Ishikawa (cell line): ENCODE results near the gene GRIPAP1.

Experiments
- CEBPB ChIP-seq: IDR thresholded peaks from 2 replicates; pipeline ENCODE4 v1.6.1; 2012
- CREB1 ChIP-seq: IDR thresholded peaks from 2 replicates; pipeline ENCODE4 v1.6.1; 2012; ENCODE audit warnings: low read depth
- EGR1 ChIP-seq: IDR thresholded peaks from 2 replicates; pipeline ENCODE4 v1.6.1; 2012
- EP300 ChIP-seq: IDR thresholded peaks from 2 replicates; pipeline ENCODE4 v1.6.1; 2012; ENCODE audit warnings: borderline replicate concordance
- FOXM1 ChIP-seq: IDR thresholded peaks from 2 replicates; pipeline ENCODE4 v1.6.1; 2012; ENCODE audit warnings: low read depth, borderline replicate concordance
- MAX ChIP-seq: IDR thresholded peaks from 2 replicates; pipeline ENCODE4 v1.6.1; 2012
- NFIC ChIP-seq: IDR thresholded peaks from 2 replicates; pipeline ENCODE4 v1.6.1; 2012
- RAD21 ChIP-seq: IDR thresholded peaks from 2 replicates; pipeline ENCODE4 v1.6.1; 2012; ENCODE audit warnings: low read depth
- REST ChIP-seq: IDR thresholded peaks from 2 replicates; pipeline ENCODE4 v1.6.1; 2012; ENCODE audit warnings: low read depth, mild to moderate bottlenecking
- TAF1 ChIP-seq: IDR thresholded peaks from 2 replicates; pipeline ENCODE4 v1.6.1; 2012; ENCODE audit warnings: low read depth, mild to moderate bottlenecking
- TCF12 ChIP-seq: IDR thresholded peaks from 2 replicates; pipeline ENCODE4 v1.6.1; 2012; ENCODE audit warnings: low read depth
- TEAD4 ChIP-seq: IDR thresholded peaks from 2 replicates; pipeline ENCODE4 v1.6.1; 2012
- USF1 ChIP-seq: IDR thresholded peaks from 2 replicates; pipeline ENCODE4 v1.6.1; 2012
- YY1 ChIP-seq: IDR thresholded peaks from 2 replicates; pipeline ENCODE4 v1.6.1; 2012; ENCODE audit warnings: low read depth
- ZBTB7A ChIP-seq: IDR thresholded peaks from 2 replicates; pipeline ENCODE4 v1.6.1; 2012; ENCODE audit warnings: low read depth

The GRIPAP1 gene

GRCh38 chrX:48997865-48998264 lies 4.2 kb downstream of the GRIPAP1 start:
- no peak for TF ChIP-seq YY1
- TF ChIP-seq RAD21 = no peak
- no peak for TF ChIP-seq NFIC
- TF ChIP-seq EP300 = no peak

GRCh38 chrX:48997455-48997854 lies 4.6 kb downstream of the GRIPAP1 start:
- TF ChIP-seq RAD21 = no peak
- TF ChIP-seq EP300 = no peak
- TF ChIP-seq CEBPB = no peak

GRCh38 chrX:48996969-48997368 lies 5.1 kb downstream of the GRIPAP1 start:
- TF ChIP-seq USF1 (no peak), REST (peak; percentile 88), ZBTB7A (0 out of 2 replicates have a peak, but pooled peaks have one; percentile 43)

- TF ChIP-seq TAF1 (no peak), ZBTB7A (no peak), EP300 (no peak), YY1 (no peak), RAD21 (no peak), NFIC (no peak)
Observed at GRCh38 chrX:48992341-48992740, 9.7 kb downstream of the GRIPAP1 start.

GRCh38 chrX:48989483-48989882 lies 12.6 kb downstream of the GRIPAP1 start:
- TF ChIP-seq TAF1 (no peak), CREB1 (no peak), USF1 (no peak), ZBTB7A (no peak), YY1 (no peak), RAD21 (no peak), EGR1 (no peak), FOXM1 (no peak), TCF12 (no peak), TEAD4 (no peak), REST (no peak), MAX (no peak), EP300 (no peak), CEBPB (no peak), NFIC (no peak)

GRCh38 chrX:48983896-48984295 lies 18.2 kb downstream of the GRIPAP1 start:
- TF ChIP-seq CEBPB (no peak), MAX (no peak), REST (no peak)

- TF ChIP-seq RAD21 (no peak), TCF12 (no peak)
Observed at GRCh38 chrX:48983081-48983480, 19.0 kb downstream of the GRIPAP1 start.
